Keratinocyte (primary cell): ENCODE measurements around the gene IFNE. TPM values are rescaled to one million over a fixed set of nuclear protein-coding genes. Genes with fewer than 3 reads are reported as not detected.

Experiments used
- DNase-seq: peaks from one replicate; pipeline ENCODE4 v3.0.0-alpha.2; 2011; ENCODE audit warnings: low read depth, missing footprints, low spot score
- FAIRE-seq: peaks from 2 replicates; lab custom pipeline; 2011; peaks lifted over from hg19 to GRCh38; lab: Jason Lieb, UNC
- H2AFZ ChIP-seq: 2 replicates; pipeline ENCODE4 v1.6.0; 2012; ENCODE audit warnings: low read length, control low read depth, inconsistent platforms; ENCODE audit not compliant: control insufficient read depth
- H3K27ac ChIP-seq: 2 replicates; pipeline ENCODE4 v1.5.1; 2011; ENCODE audit warnings: low read length; ENCODE audit not compliant: control insufficient read depth, insufficient read depth
- H3K27me3 ChIP-seq: 3 replicates; pipeline ENCODE4 v1.6.0; 2011; ENCODE audit warnings: low read length; ENCODE audit not compliant: control insufficient read depth, insufficient read depth; ENCODE audit errors: extremely low read depth
- H3K36me3 ChIP-seq, 2 experiments: 2 replicates in 1 of 2; 3 replicates in 1 of 2; pipeline ENCODE4 v1.5.1; 2011; ENCODE audit warnings: low read length in 2 of 2, mild to moderate bottlenecking in 1 of 2; ENCODE audit not compliant: control insufficient read depth in 2 of 2, insufficient read depth in 2 of 2; ENCODE audit errors: extremely low read depth in 1 of 2
- H3K4me1 ChIP-seq: 3 replicates; pipeline ENCODE4 v1.5.1; 2011; ENCODE audit warnings: low read length; ENCODE audit not compliant: control insufficient read depth, insufficient read depth; ENCODE audit errors: extremely low read depth
- H3K4me2 ChIP-seq: 3 replicates; pipeline ENCODE4 v1.6.0; 2011; ENCODE audit warnings: low read depth, low read length; ENCODE audit not compliant: control insufficient read depth, insufficient read depth; ENCODE audit errors: extremely low read depth
- H3K4me3 ChIP-seq, 3 experiments: fragments of 200-600 bp in 1 of 3; sonication (generic) in 1 of 3; 2 replicates in 2 of 3; 3 replicates in 1 of 3; pipeline ENCODE4 v1.5.1; 2011 to 2016; ENCODE audit warnings: low read length in 3 of 3, mild to moderate bottlenecking in 3 of 3, control low read depth in 2 of 3, inconsistent platforms in 1 of 3, low read depth in 1 of 3, mixed read lengths in 1 of 3, mixed run types in 1 of 3, moderate library complexity in 1 of 3; ENCODE audit not compliant: control insufficient read depth in 2 of 3, insufficient read depth in 2 of 3; ENCODE audit errors: extremely low read depth in 1 of 3
- H3K79me2 ChIP-seq: 2 replicates; pipeline ENCODE4 v1.6.0; 2012; ENCODE audit warnings: low read length; ENCODE audit not compliant: control insufficient read depth, insufficient read depth
- H3K9ac ChIP-seq: 3 replicates; pipeline ENCODE4 v1.6.0; 2011; ENCODE audit warnings: low read length; ENCODE audit not compliant: control insufficient read depth, insufficient read depth; ENCODE audit errors: extremely low read depth
- H3K9me1 ChIP-seq: 3 replicates; pipeline ENCODE4 v1.6.0; 2011; ENCODE audit warnings: low read length; ENCODE audit not compliant: control insufficient read depth, insufficient read depth; ENCODE audit errors: extremely low read depth
- H3K9me3 ChIP-seq: 2 replicates; pipeline ENCODE4 v1.5.1; 2012; ENCODE audit warnings: low read depth, low read length; ENCODE audit not compliant: control insufficient read depth
- H4K20me1 ChIP-seq: 3 replicates; pipeline ENCODE4 v1.6.0; 2011; ENCODE audit warnings: low read length; ENCODE audit not compliant: control insufficient read depth, insufficient read depth; ENCODE audit errors: extremely low read depth
- EZH2 ChIP-seq: IDR thresholded peaks from one replicate; pipeline ENCODE4 v1.6.1; 2012; ENCODE audit warnings: inconsistent platforms, mild to moderate bottlenecking, low read length, moderate library complexity
- dilution Hi-C: fragments of 300-500 bp; cut with MboI; formaldehyde crosslinking; loops from one replicate; pipeline ENCODE4 v1.7.0; 2020; ENCODE audit warnings: low sequenced_read_pairs; ENCODE audit not compliant: extremely low pct_ligation_motif_present
- polyA minus RNA-seq, 3 experiments: library from RNA; depleted of rRNA, polyadenylated mRNA; stranded (reverse); fragments of >200 nt; gene quantifications; 1 replicate in 1 of 3; 2 replicates in 1 of 3; 3 replicates in 1 of 3; pipeline ENCODE4 v1.2.3, GENCODE V29; 2011
- polyA plus RNA-seq, 5 experiments: library from polyadenylated mRNA; depleted of rRNA in 3 of 5; stranded (reverse) in 3 of 5; stranded (forward) in 1 of 5; unstranded in 1 of 5; fragments of >200 nt; gene quantifications; 1 replicate in 1 of 5; 2 replicates in 3 of 5; 3 replicates in 1 of 5; pipeline versions ENCODE4 v1.2.1 to v1.2.3, GENCODE V29; 2011 to 2012; ENCODE audit warnings: missing spikeins in 2 of 5, low read depth in 1 of 5, low replicate concordance in 1 of 5
- TF ChIP-seq, protein P1 (sequence below), 3 experiments: IDR thresholded peaks in 1 of 3; conservative IDR thresholded peaks in 1 of 3; optimal IDR thresholded peaks in 1 of 3; 2 replicates in 2 of 3; 3 replicates in 1 of 3; pipeline versions ENCODE3 to v1.5.1; 2011; ENCODE audit warnings: low read length in 3 of 3, mild to moderate bottlenecking in 3 of 3, moderate library complexity in 2 of 3, control low read depth in 1 of 3, inconsistent platforms in 1 of 3; ENCODE audit not compliant: insufficient read depth in 2 of 3; ENCODE audit errors: extremely low read depth in 1 of 3

The IFNE gene, protein sequence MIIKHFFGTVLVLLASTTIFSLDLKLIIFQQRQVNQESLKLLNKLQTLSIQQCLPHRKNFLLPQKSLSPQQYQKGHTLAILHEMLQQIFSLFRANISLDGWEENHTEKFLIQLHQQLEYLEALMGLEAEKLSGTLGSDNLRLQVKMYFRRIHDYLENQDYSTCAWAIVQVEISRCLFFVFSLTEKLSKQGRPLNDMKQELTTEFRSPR
- polyA plus RNA-seq (0.51 to 3.9 TPM (median 2.6 TPM) in 3 replicates), polyA minus RNA-seq (0.36 to 9.0 TPM (median 2.8 TPM) in 3 replicates)
- polyA plus RNA-seq (2011; ENCODE audit: low read depth) = 4.2 TPM
- 0.08 and 0.24 TPM in 2 replicates for polyA plus RNA-seq (2011; cell fraction: cytosol; rRNA removed)
- 16.1 and 17.8 TPM in 2 replicates for polyA plus RNA-seq (2011; cell fraction: nucleus; rRNA removed)
- polyA plus RNA-seq (2012; ENCODE audit: low replicate concordance) = 0.60 and 3.0 TPM in 2 replicates
- polyA minus RNA-seq (2011; cell fraction: cytosol; rRNA and poly(A)+ RNA removed) = not detected
- 8.4 and 23.0 TPM in 2 replicates for polyA minus RNA-seq (2011; cell fraction: nucleus; rRNA and poly(A)+ RNA removed)

DNA sequence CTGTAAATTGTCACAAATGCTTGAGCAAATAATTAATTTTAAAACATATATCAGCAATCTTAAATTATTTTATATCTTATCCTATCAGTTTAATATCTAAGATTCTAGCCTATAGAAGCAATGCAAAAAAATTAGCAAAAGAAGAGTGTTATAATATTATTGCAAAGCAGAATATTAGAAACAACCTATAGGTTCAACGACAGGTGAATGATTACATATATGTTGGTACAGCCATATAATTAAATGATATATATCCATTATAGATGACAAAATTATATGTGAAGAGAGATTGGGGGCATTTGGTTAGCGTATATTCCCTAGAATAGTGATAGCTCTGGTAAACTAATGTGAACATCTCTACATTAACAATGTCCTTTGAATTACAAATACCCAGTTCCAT is at the start of gene IFNE:
IFNE (minus strand) TSS at position 101 of the 400 bp plus-strand sequence. CDS start 619 bp downstream, outside the sequence.
- H3K9ac ChIP-seq = no peak within 1 kb of the TSS
- no peaks in the 10 kb centered on the region for H3K79me2 ChIP-seq
- no peaks in the 10 kb centered on the region for H3K27me3 ChIP-seq
- H3K4me1 ChIP-seq = no peaks in the 10 kb centered on the region
- DNase-seq (no peak), FAIRE-seq (no peak)
- no peaks in the 10 kb centered on the region for H3K9me3 ChIP-seq
- H3K36me3 ChIP-seq = peaks cover 6 to 14% of the 10 kb centered on the region in 2 experiments
- no peaks in the 10 kb centered on the region for H4K20me1 ChIP-seq
- H2AFZ ChIP-seq = no peak within 1 kb of the TSS
- H3K27ac ChIP-seq = no peak within 1 kb of the TSS
- H3K4me2 ChIP-seq = no peak within 1 kb of the TSS
- no peaks in the 10 kb centered on the region for H3K9me1 ChIP-seq
- dilution Hi-C loops = no loop called here
- no peak within 1 kb of the TSS for H3K4me3 ChIP-seq
- TF ChIP-seq EZH2 = no peak
- TF ChIP-seq, protein P1, sequence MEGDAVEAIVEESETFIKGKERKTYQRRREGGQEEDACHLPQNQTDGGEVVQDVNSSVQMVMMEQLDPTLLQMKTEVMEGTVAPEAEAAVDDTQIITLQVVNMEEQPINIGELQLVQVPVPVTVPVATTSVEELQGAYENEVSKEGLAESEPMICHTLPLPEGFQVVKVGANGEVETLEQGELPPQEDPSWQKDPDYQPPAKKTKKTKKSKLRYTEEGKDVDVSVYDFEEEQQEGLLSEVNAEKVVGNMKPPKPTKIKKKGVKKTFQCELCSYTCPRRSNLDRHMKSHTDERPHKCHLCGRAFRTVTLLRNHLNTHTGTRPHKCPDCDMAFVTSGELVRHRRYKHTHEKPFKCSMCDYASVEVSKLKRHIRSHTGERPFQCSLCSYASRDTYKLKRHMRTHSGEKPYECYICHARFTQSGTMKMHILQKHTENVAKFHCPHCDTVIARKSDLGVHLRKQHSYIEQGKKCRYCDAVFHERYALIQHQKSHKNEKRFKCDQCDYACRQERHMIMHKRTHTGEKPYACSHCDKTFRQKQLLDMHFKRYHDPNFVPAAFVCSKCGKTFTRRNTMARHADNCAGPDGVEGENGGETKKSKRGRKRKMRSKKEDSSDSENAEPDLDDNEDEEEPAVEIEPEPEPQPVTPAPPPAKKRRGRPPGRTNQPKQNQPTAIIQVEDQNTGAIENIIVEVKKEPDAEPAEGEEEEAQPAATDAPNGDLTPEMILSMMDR (optimal IDR thresholded peaks at IDR 0.05 in 1 of 3, IDR thresholded peaks at IDR 0.05 in 1 of 3, conservative IDR thresholded peaks at IDR 0.05 in 1 of 3; ENCODE audit: extremely low read depth in 1 of 3, insufficient read depth in 2 of 3, low read length in 3 of 3) = no peak

DNA sequence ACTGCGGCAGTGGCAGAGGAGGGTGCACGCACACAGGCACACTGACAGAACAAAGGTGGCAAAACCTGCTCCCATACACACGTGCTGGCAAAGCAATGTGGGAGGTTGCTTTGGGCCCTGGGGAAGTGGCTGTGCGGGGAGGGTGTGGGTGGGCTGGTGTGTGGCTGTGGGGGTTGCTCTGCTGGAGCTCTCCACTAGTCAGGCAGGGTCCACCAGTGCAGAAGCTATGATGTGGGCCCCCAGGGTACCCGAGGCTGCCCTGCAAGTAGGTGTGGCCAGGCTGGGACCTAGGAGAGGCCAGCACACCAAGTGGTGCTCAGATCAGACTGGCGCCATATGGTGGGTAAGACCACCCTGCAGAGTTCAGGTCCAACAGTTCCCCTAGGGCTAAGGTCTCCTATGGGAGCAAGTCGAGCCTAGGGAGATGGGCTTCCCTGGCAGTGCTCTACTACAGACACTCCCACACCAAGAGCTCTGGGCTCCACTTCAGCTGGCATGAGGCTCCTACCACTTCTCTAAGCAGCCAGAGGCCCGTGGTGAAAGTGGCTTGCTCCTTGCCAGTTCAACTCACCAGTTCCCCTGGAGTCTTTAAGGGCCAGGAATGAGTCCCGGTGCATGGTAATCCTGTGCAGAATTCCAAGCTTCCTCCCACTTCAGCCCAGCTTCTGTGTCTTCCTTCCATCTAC is 46.2 kb upstream of the IFNE start:
- H3K4me3 ChIP-seq = no peak overlapping the region
- FAIRE-seq (no peak), DNase-seq (no peak)
- H3K4me2 ChIP-seq = no peak overlapping the region
- peaks cover 4% of the 10 kb centered on the region for H3K9me1 ChIP-seq
- no peak overlapping the region for H3K27ac ChIP-seq
- no peak overlapping the region for H2AFZ ChIP-seq
- peaks cover 33 to 59% of the 10 kb centered on the region in 2 experiments for H3K36me3 ChIP-seq
- no peaks in the 10 kb centered on the region for H3K27me3 ChIP-seq
- H3K9ac ChIP-seq = no peak overlapping the region
- peaks cover 98% of the 10 kb centered on the region for H3K79me2 ChIP-seq
- TF ChIP-seq, protein P1 (optimal IDR thresholded peaks at IDR 0.05 in 1 of 3, IDR thresholded peaks at IDR 0.05 in 1 of 3, conservative IDR thresholded peaks at IDR 0.05 in 1 of 3; ENCODE audit: extremely low read depth in 1 of 3, insufficient read depth in 2 of 3, low read length in 3 of 3) = no peak
- TF ChIP-seq EZH2 = no peak
- no peaks in the 10 kb centered on the region for H3K9me3 ChIP-seq
- dilution Hi-C loops = no loop called here
- H4K20me1 ChIP-seq = peaks cover 29% of the 10 kb centered on the region
- H3K4me1 ChIP-seq = no peaks in the 10 kb centered on the region
